SK-MEL-5 (cell line): ENCODE measurements around the gene MSL1. TPM values are rescaled to one million over a fixed set of nuclear protein-coding genes. Genes with fewer than 3 reads are reported as not detected.
A peak's percentile ranks its signal among the peaks of the same experiment; 100 is the strongest.

Source experiments
- DNase-seq: peaks from one replicate; pipeline ENCODE4 v3.0.0-alpha.2; 2016; ENCODE audit warnings: low read depth, low spot score
- in situ Hi-C: cut with HindIII; loops from 2 replicates; pipeline ENCODE4 v1.10.0; 2016; ENCODE audit warnings: low sequenced_read_pairs, high pct_unique_total_duplicates, low pct_unique_long_range_greater_than_20kb
- total RNA-seq: library from RNA; depleted of rRNA; stranded (reverse); fragments of >200 nt; shearing (Covaris generic); gene quantifications from 2 replicates; pipeline ENCODE4 v1.2.3, GENCODE V29; 2014

The MSL1 gene
- total RNA-seq, 1 experiment from 2014 or later, result 43.3 TPM

GRCh38 chr17:40099619-40100418, 22.0 kb upstream of the MSL1 start:
- DNase-seq, result no peak
- in situ Hi-C loops, result loop anchor here (25.0 kb wide), 1 partner anchor 113 kb away; the partner anchor contains the start of gene PSMD3

GRCh38 chr17:40100419-40100668, 21.4 kb upstream of the MSL1 start, which contains the start of gene NR1D1:
Gene NR1D1, minus strand, starts transcription at chr17:40100589. Its CDS starts 495 bp downstream, at chr17:40100094.
- no peak for DNase-seq
- in situ Hi-C loops, result no loop called here

GRCh38 chr17:40100669-40101366, 21.0 kb upstream of the MSL1 start:
- in situ Hi-C loops, result no loop called here
- peak; percentile 99 for DNase-seq

- DNase-seq, result no peak
- in situ Hi-C loops, result no loop called here
Measured at GRCh38 chr17:40101367-40102210, 20.2 kb upstream of the MSL1 start.

- no peak for DNase-seq
- in situ Hi-C loops, result no loop called here
Measured at GRCh38 chr17:40103071-40103661, 18.6 kb upstream of the MSL1 start.

- in situ Hi-C loops, result no loop called here
- DNase-seq, result no peak
Measured at GRCh38 chr17:40103688-40104087, 18.1 kb upstream of the MSL1 start.

- in situ Hi-C loops, result no loop called here
- DNase-seq, result no peak
Measured at GRCh38 chr17:40104594-40105486, 16.9 kb upstream of the MSL1 start.

GRCh38 chr17:40105861-40106759, 15.7 kb upstream of the MSL1 start:
- in situ Hi-C loops, result no loop called here
- DNase-seq, result no peak

GRCh38 chr17:40106760-40107521, 14.8 kb upstream of the MSL1 start:
- in situ Hi-C loops, result no loop called here
- no peak for DNase-seq

- in situ Hi-C loops, result no loop called here
- no peak for DNase-seq
Measured at GRCh38 chr17:40107522-40108174, 14.1 kb upstream of the MSL1 start.

GRCh38 chr17:40108970-40109824, 12.6 kb upstream of the MSL1 start:
- in situ Hi-C loops, result no loop called here
- DNase-seq, result peak; percentile 42

GRCh38 chr17:40110026-40110845, 11.5 kb upstream of the MSL1 start:
- in situ Hi-C loops, result no loop called here

More at GRCh38 chr17:40110026-40110845, 11.5 kb upstream of the MSL1 start:
- DNase-seq, result no peak
